Retina (tissue), 1 donor: ENCODE measurements around the gene EMILIN3.

Experiments
- DNase-seq: peaks from one replicate; pipeline ENCODE4 v3.0.0-alpha.2; 2016

The EMILIN3 gene

DNA sequence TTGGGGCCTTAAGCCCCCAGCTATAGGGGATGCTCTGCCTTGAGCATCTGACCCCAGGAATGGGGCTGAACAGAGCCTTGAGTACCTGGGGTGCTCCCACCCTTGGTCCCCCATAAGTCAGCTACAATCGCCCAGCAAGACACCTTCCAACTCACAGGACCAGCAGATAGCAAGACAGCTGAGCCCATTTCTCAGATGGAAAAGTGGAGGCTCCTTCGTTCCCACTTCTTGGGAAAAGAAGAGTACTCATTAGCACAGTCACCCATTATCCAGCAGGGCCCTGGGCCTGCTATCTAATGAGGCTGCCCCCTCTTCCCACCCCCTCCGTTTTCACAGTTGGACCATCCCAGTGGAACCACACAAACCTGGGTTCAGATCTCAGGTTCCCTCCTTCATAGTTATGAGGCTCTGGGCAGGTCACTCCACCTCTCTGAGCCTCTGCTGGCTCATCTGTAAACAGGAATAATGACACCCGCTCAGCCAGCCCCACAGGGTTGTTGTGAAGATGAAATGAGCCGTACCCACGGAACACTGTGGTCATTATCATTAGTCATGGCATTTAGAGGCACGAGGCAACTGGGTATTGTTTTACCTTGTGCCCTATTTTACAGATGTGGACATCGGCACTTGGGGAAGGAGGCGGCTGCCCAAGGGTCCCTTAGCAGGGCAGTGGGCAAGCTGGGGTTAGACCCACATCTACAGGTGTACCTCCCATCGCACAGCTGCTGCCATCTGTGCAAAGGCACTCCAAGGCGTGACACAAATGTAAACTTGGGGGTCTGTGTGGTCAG, 21.5 kb downstream of the EMILIN3 start:
- DNase-seq, result no peak

DNA sequence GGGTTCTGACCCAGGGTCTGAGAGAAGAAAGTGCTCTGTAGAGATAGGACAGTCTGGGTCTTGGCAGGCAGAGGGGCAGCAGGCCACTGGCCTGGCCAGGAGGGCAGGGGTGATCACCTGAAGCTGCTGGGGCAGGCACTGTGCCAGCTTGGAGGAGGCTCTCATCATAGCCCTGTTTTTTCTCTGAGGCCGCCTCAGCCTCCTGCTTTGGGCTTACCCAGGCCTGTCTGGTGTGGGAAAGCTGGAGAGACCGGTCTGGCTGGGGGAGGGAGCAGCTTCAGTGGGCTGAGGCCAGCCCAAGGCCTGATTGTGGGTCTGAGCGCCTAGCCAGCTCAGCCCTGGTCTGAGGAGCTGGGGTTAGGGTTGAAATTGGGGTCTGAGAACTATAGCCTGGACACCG, 22.1 kb downstream of the EMILIN3 start:
- DNase-seq, result no peak

DNA sequence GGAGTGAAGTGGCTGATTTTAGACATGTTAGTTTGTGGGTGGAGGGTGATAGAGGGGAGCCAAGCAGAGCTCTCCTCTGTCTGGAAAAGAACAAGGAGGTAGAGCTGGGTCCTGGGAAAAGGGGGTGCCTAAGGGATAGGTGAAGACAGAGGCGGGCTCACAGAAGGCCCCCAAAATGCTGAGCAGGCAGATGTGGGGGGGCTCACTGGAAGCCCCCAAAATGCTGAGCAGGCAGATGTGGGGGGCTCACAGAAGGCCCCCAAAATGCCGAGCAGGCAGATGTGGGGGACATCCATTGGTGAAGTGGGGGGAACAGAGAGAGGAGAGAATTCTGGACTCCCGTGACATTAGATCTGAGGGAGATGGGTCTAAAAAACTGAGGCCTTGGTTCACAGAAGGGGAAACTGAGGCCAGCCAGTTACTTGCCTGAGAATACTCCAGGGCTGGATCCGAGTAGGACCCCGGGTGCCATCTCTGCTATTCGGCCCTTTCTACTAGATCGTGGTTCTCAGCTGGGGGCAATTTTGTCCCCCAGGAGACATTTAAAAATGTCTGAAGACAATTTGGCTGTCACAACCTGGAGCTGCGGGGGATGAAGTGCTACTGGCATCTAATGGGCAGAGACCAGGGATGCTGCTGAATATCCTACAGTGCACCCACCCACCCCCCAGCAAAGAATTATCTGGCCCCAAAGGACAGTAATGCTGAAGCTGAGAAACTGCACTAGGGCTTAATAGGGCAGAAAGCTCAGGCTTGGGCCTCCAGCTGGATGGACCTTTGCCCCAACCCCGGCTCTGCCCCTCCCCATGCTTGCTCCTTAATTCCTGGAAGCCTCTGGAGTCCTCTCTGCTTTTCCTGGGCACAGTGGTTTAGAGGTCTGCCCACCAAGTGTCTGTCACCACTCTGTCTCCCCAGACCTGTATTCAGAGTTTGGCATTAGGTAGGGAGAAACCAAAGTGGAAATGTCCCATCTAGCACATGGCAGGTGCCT, 23.8 kb downstream of the EMILIN3 start:
- no peak for DNase-seq

DNA sequence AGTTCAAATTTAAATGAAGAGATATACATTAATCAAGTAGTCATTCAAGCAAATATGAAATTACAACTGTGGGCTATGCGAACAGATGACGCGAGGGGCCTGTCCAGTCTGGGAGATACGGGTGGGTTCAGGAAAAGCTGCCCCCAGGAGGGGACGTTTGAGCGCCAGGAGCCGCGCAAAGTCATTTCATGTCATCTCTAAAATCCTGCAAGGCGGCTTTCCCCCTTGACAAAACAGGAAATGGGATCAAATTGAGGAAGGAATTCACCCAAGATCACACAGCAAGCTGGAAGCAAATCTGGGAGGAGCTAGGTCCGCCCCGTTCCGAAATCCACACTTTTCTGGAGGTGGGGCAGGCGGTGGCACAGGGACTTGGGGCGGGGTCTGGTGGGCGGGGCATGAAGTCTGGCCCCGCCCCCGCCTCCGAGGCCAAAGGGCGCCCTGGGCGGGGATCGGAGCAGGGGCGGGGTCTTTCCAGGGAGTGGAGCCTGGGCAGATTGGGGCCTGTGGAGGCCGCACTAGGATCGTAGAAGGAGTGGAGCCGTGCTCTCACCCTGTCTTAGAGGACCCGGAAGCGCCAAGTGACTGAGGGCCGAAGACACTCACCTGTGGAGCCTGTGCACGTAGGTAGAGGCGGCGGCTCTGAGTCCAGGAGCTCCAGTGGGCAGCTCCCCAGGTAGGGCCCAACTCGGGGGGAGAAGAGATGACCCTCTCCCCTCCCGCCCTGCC, 26.1 kb downstream of the EMILIN3 start, which contains the start of gene LPIN3:
LPIN3 (plus strand) TSS at position 495 of the 729 bp plus-strand sequence. CDS start 4,983 bp downstream, outside the sequence.
- peak; percentile 76 for DNase-seq

DNA sequence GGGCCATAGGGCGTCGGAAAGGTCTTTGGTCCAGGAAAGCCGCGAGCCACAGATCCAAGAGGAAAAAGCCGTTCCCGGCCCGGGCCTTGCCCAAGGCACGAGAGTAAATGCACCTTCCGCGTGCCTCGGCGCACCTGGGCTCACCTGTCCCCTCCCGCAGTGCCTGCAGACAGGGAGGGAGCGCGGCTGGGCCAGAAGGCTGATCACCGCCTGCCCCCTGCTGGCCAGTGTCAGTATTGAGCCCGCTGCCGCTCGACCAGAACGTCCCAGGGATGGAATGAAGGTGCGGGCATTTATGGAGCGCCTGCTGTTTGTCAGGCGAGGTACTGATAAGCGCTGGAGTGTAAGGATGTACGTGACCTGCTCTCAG, 26.7 kb downstream of the EMILIN3 start:
- DNase-seq, result peak; percentile 92

DNA sequence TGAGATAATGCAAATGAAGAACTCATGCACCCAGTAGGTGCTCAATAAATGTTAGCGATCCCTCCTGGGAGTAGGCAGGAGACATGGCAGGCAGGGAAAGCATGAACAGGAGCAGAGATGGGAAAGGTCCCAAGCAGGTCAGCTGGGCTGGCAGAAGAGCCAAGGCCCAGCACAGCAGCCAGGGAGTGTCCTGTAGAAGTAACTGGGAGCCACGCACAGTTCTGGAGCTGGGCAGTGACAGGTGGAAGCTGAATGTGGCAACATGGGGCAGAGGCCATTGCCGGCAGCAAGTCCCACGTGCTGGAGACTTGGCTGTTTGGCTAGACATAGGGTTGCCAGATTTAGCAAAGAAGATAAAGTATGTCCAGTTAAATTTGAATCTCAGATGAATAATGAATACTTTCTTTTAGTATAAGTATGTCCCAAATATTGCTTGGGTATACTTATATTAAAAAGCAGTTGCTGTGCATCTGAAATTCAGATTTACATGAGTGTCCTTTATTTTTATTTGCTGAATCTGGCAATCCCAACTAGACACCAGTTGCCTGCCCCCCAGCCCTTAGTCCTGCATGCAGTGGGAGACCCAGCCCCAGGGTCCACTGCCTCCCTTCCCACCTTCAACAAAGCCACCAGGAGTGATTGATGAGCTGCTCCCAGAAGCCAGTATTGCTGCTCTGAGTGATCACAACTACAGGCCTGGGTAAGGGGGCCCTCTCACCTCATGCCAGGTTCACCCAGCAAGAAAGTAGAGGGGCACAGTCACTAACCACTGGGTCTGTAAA, 29.7 kb downstream of the EMILIN3 start:
- no peak for DNase-seq

DNA sequence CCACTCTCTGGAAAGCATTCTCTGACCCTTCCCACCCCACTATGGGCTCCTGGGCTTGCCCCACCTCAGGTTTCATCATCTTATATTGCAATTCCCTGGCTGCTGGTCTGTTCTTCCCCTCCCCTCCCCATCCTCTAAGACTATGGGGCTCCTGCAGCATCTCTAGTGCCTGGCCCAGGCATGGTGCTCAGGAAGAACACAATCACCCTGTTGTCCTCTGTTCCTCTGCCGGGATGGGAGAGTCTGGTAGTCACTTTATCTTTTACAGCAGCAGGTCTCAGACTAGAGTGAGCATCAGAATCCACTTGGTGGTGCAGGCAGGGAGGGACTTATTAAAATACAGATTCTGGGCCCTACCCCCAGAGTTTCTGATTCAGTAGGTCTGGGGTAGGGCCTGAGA, 31.0 kb downstream of the EMILIN3 start:
- no peak for DNase-seq

DNA sequence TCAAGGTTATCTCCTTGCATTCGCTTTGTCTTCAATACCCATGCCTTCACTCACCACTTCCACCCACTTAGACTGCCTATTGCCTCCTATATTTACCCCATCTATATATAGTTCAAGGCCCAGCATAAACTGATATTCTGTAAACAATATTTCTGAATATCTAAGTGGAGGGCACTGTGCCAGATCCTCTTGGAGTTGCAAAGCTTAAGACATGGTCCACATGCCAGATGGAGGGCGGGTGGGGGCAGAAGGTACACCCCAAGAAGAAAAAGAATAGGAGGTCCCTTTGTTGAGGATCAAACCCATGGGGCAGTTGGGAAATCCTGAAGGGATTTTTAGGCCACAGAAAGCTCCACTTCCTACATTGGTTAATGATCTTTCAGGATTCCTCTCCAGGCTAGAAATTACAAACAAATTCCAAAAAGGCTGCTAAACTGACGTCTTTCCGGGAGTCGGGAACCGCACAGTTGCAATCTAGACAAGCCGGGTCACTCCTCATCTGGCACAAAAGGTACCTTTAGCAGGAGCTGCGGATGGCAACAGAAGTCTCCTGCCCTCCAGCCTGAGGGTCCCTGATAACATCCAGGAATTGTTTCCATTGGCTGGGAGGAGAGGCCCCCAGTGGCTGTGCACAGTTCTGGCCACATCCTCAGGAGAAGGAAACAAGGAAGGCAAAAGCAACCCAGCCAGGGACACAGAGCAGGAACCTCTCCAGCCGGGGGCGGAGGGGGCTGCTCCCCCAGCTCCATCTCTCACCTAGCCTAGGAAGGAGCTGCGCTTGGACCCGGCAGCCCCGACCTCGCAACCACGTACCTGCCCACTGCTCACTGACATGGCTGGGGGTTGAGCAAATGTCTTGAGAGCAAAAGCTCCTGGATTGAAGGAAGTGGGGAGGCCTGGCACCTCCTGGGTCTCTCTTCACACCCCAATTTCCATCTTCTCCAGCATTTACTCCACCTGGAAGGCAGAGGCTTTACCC, 31.9 kb downstream of the EMILIN3 start:
- no peak for DNase-seq

DNA sequence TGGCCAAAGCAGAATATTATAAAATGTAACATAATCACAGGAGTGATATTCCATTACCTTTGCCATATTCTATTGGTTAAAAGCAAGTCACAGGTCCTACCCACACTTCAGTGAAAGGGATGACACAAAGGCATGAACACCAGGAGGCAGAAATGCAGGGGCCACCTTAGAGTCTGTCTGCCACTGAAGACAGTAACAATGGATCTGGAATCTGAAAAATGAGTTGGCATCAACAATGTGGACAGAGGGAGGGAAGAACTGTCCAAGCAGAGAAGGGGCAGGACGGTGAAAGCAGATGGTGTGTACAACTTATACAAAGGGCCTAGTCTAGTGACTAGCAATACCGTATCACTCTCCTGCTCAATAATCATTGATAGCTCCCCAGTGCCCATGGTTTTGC, 32.6 kb downstream of the EMILIN3 start:
- no peak for DNase-seq

DNA sequence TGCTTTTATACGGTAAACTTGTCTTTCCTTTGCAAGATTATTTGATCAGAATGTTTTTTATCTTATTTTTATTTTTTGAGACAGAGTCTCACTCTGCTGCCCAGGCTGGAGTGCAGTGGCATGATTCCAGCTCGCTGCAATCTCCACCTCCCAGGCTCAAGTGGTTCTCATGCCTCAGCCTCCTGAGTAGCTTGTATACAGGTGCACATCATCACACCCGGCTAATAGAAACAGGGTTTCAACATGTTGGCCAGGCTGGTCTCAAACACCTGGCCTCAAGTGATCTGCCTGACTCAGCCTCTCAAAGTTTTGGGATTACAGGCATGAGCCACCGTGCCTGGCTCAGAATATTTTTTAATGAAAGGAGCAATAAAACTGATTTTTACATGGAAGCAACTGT, 34.9 kb downstream of the EMILIN3 start:
- DNase-seq, result no peak

DNA sequence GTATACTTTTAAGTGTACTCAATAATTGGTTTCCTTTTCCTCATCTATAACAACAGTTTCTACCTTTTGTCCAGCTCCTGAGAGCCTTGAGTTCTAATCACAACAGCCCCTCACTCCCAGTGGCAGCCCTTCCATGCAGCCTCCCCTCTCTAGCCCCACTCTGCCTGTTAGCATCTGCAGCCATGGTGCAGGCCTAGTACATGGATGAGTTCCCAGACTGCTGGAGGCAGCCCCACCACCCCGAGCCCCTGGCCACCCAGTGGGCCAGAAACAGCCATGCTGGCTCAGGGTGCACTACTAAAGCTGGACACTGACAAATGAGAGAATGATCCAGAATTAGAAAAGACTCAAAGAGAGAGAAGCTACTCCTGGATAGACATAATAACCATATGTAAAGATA, 35.7 kb downstream of the EMILIN3 start:
- DNase-seq, result no peak

DNA sequence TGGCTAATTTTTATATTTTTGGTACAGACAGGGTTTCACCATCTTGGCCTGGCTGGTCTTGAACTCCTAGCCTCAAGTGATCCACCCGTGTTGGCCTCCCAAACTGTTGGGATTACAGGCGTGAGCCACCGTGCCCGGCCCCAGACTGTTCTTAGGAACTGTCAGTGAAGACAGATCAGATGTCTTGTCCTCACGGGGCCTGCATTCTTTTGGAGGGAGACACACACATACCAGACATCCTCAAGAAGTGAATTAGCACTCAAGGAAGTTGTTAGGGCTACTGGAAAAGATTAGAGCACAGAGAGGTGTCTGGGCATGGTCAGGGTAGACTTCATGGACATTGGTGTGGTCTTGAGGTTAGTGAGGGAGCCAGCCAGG, 36.3 kb downstream of the EMILIN3 start:
- DNase-seq, result no peak

DNA sequence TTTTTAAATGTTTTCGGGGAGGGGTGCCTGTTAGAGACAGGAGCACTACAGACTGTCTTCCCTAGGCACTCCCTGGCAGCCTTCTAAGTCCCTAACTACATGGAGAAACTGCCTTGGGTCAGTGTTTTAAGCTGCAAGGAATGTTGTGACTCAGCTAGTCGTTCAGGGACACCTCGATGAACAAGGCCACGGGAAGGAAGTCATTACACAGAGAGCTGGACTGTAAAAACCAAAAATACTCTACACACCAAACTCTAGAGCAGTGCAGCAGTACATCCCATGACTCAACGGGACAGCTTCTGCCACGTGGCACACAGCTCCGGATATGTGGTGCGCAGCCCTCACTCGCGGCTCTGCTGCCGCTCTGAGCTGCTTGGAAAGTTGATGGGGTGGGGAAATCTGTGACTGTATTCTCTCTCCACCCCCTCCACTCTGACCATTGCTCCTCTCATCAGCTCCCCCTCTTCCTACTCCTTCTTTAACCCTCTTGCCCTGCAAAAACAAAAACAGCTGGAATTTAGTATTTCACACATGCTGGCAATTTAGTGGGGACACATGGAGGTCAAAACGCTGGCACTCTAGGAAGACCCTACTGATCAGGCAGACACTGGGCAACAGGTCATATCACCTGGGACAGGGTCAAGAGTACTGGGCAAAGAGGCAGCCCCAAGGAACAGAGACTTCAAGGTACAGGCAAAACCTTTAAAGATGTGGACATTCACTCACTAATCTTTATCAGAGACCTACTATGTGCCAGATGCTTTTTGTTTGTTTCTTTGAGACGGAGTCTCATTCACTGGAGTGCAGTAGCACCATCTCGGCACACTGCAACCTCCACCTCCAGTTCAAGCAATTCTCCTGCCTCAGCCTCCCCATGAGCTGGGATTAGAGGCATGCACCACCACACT, 36.9 kb downstream of the EMILIN3 start:
- DNase-seq, result no peak

DNA sequence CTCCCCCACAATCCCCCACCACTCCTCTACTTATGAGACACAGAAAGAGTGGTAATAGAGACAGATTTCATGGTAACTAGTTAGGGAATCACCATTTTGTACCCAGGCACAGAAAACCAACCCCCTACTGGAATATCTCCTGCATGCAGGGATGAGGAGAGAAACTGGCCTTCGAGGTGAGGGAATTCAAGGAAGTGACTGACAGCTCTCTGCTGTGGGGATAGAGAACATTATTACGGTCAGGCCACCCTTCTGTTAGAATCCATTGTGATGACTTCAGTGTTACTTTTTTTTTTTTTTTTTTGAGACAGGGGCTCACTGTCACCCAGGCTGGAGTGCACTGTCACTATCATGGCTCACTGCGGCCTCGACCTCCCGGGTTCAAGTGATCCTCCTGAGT, 39.4 kb downstream of the EMILIN3 start:
- DNase-seq, result no peak

DNA sequence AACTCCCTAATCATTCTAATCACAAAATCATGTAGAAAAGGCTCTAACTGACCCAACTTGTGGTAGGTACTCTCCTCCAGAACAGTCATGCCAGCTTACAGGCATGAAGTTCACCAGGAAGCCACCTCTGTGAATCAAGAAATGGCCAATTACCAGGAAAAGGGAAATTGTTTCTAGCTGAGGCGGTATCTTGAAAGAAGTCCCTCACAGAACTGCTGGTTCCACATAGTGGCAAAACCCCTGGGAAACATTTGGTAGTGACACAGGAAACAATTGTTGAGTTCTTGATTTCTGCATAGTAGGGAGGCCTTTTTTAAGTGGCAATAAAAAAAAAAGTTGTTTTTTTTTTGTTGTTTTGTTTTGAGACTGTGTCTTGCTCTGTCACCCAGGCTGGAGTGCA, 45.6 kb downstream of the EMILIN3 start:
- no peak for DNase-seq

DNA sequence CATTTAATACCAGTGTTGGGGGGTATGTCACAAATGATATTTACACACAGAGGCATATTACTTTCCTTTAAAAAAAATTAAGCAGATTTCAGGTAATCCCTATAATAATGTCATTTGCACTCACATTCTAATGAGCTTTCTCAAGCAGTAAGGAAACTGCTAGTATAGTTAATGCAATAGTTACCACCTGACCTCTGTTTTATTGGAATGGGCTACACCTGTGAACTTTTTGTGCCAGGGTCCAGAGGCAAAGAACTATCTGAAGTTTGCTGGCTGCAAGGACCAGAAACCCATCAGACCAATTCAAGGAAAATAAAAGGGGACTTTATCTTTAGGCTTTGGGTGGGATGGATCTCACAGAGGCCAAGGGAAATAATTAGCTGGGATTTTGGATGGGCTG, 46.2 kb downstream of the EMILIN3 start:
- DNase-seq, result no peak

DNA sequence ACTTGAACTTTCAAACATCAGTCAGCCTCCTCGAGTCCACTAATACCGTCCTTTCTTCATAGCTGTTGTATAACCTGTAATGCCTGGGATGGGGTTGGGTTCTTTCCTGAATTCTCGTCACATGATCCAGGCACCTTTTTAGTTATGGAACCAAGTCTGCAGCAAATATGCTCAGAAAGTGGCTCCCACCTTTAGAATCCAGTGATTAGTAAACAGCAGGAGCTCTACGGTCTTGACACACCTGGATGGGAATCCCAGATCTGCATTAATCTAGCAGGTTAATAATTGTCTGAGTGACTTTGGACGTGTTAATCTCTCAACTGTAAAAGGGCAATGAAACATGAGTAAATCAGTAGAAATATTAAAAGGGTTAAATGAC, 48.4 kb downstream of the EMILIN3 start:
- DNase-seq, result no peak

DNA sequence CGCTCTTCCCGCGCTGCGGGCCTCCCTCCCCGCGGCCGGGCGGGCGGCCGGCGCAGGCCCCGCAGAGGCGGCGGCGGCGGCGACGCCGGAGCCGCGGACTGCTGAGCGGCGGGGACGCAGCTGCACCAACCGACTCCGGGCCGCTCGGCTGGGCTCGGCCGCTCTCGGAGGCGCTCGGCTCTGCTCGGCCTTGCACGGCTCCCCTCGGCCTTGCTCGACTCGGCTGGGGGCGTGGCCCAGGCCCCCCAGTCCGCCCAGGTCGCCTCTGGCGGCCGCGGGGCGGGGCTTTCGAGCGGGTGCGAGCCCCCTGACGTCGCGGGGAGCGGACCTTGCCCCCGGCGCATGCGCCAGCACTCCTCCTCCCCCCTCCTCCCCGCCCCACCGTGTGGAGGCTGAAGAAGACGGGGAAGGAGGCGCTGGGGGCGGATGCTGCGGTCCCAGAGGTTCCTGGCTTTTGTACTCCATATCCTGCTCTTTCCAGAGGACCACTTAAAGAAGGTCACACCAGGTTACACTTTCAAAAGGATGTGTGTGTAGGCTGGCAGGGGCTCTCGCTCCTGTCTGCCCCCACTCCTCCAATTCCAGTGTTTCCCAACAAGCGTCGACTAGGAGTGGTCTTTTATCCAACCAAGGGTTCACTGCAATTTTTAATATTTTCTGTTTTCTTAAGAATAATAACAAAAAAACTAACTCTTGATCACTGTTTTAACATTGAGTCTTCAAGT, 48.9 kb downstream of the EMILIN3 start, which contains the start of gene ZHX3:
ZHX3 (minus strand) TSS at position 186 of the 725 bp plus-strand sequence. CDS start 112,815 bp downstream, outside the sequence.
- peak; percentile 93 for DNase-seq
